ENCODE measurements around the gene RAB43.
"Not testable (repeated sequence)": the region's sequence is repeated elsewhere in the genome, so short reads cannot be mapped to it uniquely, and the experiment has no call there.

RAB43 gene

DNA sequence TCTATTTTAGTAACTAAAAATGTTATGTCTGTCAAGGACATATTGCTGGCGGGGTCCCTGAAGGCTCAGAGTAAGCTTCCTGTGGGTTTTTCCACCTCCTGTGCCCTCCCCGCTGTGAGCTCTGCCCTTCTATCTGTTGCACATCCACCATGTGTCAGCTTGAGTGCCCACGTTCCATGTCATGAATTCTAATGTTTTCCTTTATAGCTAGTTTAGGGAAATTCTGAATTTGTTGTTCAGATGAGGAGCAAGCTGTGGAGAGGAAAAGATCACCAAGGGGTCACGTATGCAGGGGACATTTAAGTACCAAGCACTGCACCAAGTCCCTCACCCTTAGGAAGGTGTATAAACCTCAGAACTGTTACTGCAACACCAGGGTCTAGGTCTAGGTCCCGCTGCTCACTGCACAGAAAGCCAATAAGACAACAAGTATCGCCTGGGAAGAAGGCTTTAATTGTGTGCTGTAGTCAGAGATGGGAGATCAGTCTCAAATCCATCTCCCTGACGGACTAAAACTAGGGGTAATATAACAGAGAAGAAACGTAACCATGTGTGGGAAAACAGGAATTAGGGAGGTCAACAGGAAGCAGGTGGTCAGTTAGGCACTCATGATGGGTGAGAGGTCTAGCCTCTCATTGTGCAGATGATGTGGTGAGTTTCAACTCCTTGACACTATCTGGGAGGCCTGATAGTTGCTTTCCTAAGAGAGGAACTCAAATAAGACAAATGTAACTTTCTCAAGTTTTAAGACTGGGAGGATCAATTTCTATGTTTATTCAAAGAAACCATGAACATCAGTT is 51.3 kb downstream of the RAB43 start:
- no peak for DNase-seq (ENCODE audit: low read depth in 1 of 2, low spot score in 1 of 2)
- H3K4me3 ChIP-seq (replicated peaks; ENCODE audit: insufficient read depth, low read length): no peak overlapping the region

DNA sequence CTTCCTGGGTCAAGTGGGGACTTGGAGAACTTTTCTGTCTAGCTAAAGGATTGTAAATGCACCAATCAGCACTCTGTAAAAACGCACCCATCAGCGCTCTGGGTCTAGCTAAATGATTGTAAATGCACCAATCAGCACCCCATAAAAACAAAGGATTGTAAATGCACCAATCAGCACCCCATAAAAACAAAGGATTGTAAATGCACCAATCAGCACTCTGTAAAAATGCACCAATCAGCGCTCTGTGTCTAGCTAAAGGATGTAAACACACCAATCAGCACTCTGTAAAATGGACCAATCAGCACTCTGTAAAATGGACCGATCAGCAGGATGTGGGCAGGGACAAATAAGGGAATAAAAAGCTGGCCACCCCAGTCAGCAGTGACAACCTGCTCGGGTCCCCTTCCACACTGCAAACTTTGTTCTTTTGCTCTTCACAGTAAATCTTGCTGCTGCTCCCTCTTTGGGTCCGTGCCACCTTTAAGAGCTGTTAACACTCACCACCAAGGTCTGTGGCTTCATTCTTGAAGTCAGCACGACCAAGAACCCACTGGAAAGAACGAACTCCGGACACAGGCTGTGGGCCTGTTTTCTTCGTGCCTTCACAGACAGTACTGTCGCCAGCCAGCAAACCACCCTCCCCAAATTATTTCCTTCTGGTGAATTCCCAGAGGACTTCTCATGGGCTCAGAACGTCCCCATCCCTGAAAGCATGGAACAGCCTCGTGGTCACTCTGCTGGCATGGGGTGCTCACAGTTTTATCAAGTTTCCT is 52.1 kb downstream of the RAB43 start:
- H3K27me3 ChIP-seq (ENCODE audit: insufficient read depth, poor library complexity, severe bottlenecking); H3K27ac ChIP-seq (replicated peaks); H3K4me3 ChIP-seq (replicated peaks; ENCODE audit: insufficient read depth, low read length); DNase-seq (ENCODE audit: low read depth in 1 of 2, low spot score in 1 of 2): not testable (repeated sequence)

More for the DNA sequence above, 51.3 kb downstream of the RAB43 start:
- H3K27me3 ChIP-seq (ENCODE audit: insufficient read depth, poor library complexity, severe bottlenecking): no peaks in the 10 kb centered on the region
- TF ChIP-seq, protein P1, sequence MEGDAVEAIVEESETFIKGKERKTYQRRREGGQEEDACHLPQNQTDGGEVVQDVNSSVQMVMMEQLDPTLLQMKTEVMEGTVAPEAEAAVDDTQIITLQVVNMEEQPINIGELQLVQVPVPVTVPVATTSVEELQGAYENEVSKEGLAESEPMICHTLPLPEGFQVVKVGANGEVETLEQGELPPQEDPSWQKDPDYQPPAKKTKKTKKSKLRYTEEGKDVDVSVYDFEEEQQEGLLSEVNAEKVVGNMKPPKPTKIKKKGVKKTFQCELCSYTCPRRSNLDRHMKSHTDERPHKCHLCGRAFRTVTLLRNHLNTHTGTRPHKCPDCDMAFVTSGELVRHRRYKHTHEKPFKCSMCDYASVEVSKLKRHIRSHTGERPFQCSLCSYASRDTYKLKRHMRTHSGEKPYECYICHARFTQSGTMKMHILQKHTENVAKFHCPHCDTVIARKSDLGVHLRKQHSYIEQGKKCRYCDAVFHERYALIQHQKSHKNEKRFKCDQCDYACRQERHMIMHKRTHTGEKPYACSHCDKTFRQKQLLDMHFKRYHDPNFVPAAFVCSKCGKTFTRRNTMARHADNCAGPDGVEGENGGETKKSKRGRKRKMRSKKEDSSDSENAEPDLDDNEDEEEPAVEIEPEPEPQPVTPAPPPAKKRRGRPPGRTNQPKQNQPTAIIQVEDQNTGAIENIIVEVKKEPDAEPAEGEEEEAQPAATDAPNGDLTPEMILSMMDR (IDR thresholded peaks at IDR 0.05; ENCODE audit: insufficient read depth, low read length): no peak
- TF ChIP-seq GABPA (IDR thresholded peaks at IDR 0.05; ENCODE audit: low read depth) (no peak), REST (IDR thresholded peaks at IDR 0.05; ENCODE audit: insufficient replicate concordance, low read depth) (no peak), POLR2AphosphoS5 (IDR thresholded peaks at IDR 0.05; ENCODE audit: low read depth) (no peak), SPI1 (IDR thresholded peaks at IDR 0.05; ENCODE audit: borderline replicate concordance, low read depth) (no peak)
- no peak overlapping the region for H3K27ac ChIP-seq (replicated peaks)

- no peak overlapping the region for H3K27ac ChIP-seq (replicated peaks)
These were observed 53.2 kb downstream of the RAB43 start for GRCh38 chr3:129068291-129068886.

GRCh38 chr3:129067719-129068118 is 53.9 kb downstream of the RAB43 start:
- peak in 1 of 2 experiments; percentile 8 for DNase-seq (ENCODE audit: low read depth in 1 of 2, low spot score in 1 of 2)
- not testable (repeated sequence) for H3K27ac ChIP-seq (replicated peaks); H3K27me3 ChIP-seq (ENCODE audit: insufficient read depth, poor library complexity, severe bottlenecking); H3K4me3 ChIP-seq (replicated peaks; ENCODE audit: insufficient read depth, low read length)

More at GRCh38 chr3:129068291-129068886, 53.2 kb downstream of the RAB43 start:
- TF ChIP-seq GABPA (IDR thresholded peaks at IDR 0.05; ENCODE audit: low read depth): no peak
- TF ChIP-seq, protein P1 (IDR thresholded peaks at IDR 0.05; ENCODE audit: insufficient read depth, low read length): no peak
- no peak for TF ChIP-seq POLR2AphosphoS5 (IDR thresholded peaks at IDR 0.05; ENCODE audit: low read depth)
- TF ChIP-seq SPI1 (IDR thresholded peaks at IDR 0.05; ENCODE audit: borderline replicate concordance, low read depth): no peak
- TF ChIP-seq REST (IDR thresholded peaks at IDR 0.05; ENCODE audit: insufficient replicate concordance, low read depth): no peak
- no peaks in the 10 kb centered on the region for H3K27me3 ChIP-seq (ENCODE audit: insufficient read depth, poor library complexity, severe bottlenecking)
- DNase-seq (ENCODE audit: low read depth in 1 of 2, low spot score in 1 of 2): peak in 1 of 2 experiments; percentile 7
- peak overlapping the region; percentile 26 for H3K4me3 ChIP-seq (replicated peaks; ENCODE audit: insufficient read depth, low read length)
